Activated CD4-positive, alpha-beta memory T cell treated with anti-CD3 and anti-CD28 coated beads, Interleukin-2, amount 10 ng/mL, durations not matched to agents 7 days and 5 days (primary cell): ENCODE measurements around the gene P2RX1. TPM values are rescaled to one million over a fixed set of nuclear protein-coding genes. Genes with fewer than 3 reads are reported as not detected.

Source experiments
- CTCF ChIA-PET: fragments of 350-600 bp; sonication (Branson Sonifier 250); formaldehyde crosslinking; loops from one replicate; lab custom pipeline; 2021; ENCODE audit warnings: antibody characterized with exemption, inconsistent platforms; lab: Charles Lee
- POLR2A ChIA-PET: fragments of 350-600 bp; sonication (Branson Sonifier 250); formaldehyde crosslinking; loops from one replicate; lab custom pipeline; 2021; ENCODE audit warnings: antibody characterized with exemption; lab: Charles Lee
- DNase-seq: peaks from one replicate; pipeline ENCODE4 v3.0.0-alpha.2; 2020
- H3K27ac Mint-ChIP-seq: one replicate; pipeline ENCODE4 v1.8.0; 2021; ENCODE audit warnings: mild to moderate bottlenecking, mixed read lengths
- H3K27me3 Mint-ChIP-seq: one replicate; pipeline ENCODE4 v1.8.0; 2021; ENCODE audit warnings: mixed read lengths
- H3K36me3 Mint-ChIP-seq: one replicate; pipeline ENCODE4 v1.8.0; 2021; ENCODE audit warnings: low read depth, mixed read lengths
- H3K4me1 Mint-ChIP-seq: one replicate; pipeline ENCODE4 v1.8.0; 2021; ENCODE audit warnings: mixed read lengths
- H3K4me3 Mint-ChIP-seq: one replicate; pipeline ENCODE4 v1.8.0; 2021; ENCODE audit warnings: mild to moderate bottlenecking, mixed read lengths
- H3K9me3 Mint-ChIP-seq: one replicate; pipeline ENCODE4 v1.8.0; 2021; ENCODE audit warnings: mixed read lengths
- total RNA-seq, 2 experiments: library from RNA; stranded (reverse); gene quantifications; one replicate each; pipeline ENCODE4 v1.2.3, GENCODE V29; 2021

Gene P2RX1
- total RNA-seq, 2 experiments from 2014 or later: 0.45 to 0.65 TPM

- no peaks in the 10 kb centered on the region for H3K9me3 Mint-ChIP-seq
- ChIA-PET CTCF (no interaction called here), POLR2A (no interaction called here)
- no peaks in the 10 kb centered on the region for H3K27me3 Mint-ChIP-seq
- no peaks in the 10 kb centered on the region for H3K36me3 Mint-ChIP-seq
- H3K4me3 Mint-ChIP-seq: no peak overlapping the region
- DNase-seq: no peak
- H3K4me1 Mint-ChIP-seq: peaks cover 39% of the 10 kb centered on the region
- H3K27ac Mint-ChIP-seq: no peak overlapping the region
Observed at GRCh38 chr17:3918372-3919122, 2.3 kb upstream of the P2RX1 start.

- CTCF ChIA-PET: interaction anchor here (1.5 kb wide), 1 partner anchor 87 kb away, joined by 7 read pairs; no protein-coding TSS in a partner anchor
- POLR2A ChIA-PET: interaction anchor here (1.0 to 4.5 kb wide), 2 partner anchors 11 to 47 kb away, joined by 3 to 24 read pairs; partner anchors contain the start of gene ATP2A3
- Mint-ChIP-seq H3K27me3 (no peaks in the 10 kb centered on the region), H3K9me3 (no peaks in the 10 kb centered on the region), H3K27ac (no peak overlapping the region), H3K4me3 (no peak overlapping the region), H3K4me1 (peaks cover 40% of the 10 kb centered on the region), H3K36me3 (no peaks in the 10 kb centered on the region)
- no peak for DNase-seq
Observed at GRCh38 chr17:3917391-3917931, 1.2 kb upstream of the P2RX1 start.

DNA sequence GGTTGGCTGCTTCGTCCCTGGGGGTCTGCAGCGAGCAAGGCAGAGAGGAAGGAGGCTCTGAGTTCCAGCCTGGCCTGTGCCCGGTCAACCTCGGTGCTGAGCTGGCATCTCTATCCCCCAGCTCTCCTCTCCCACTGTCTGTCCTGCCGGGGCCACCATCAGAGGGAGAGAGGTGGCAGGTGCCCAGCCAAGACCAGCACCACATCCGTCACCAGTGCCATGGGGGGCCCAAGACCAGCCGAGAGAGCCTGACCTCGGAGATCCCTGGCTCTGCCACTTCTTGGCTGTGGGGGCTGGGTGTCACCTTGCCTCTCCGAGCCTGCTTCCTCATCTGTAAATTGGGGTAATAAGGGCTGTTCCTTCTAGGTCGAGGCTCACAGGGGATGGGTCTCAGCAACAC lies 560 bp upstream of the P2RX1 start:
- H3K9me3 Mint-ChIP-seq: no peaks in the 10 kb centered on the region
- H3K4me3 Mint-ChIP-seq: no peak overlapping the region
- ChIA-PET POLR2A (interaction anchor here (1.0 to 4.5 kb wide), 2 partner anchors 12 to 47 kb away, joined by 3 to 24 read pairs; partner anchors contain the start of gene ATP2A3), CTCF (interaction anchor here (0.5 to 1.5 kb wide), 5 partner anchors 22 to 216 kb away, joined by 3 to 7 read pairs (median 4); no protein-coding TSS in a partner anchor)
- no peak overlapping the region for H3K27ac Mint-ChIP-seq
- H3K27me3 Mint-ChIP-seq: no peaks in the 10 kb centered on the region
- peaks cover 43% of the 10 kb centered on the region for H3K4me1 Mint-ChIP-seq
- H3K36me3 Mint-ChIP-seq: no peaks in the 10 kb centered on the region
- DNase-seq: no peak

DNA sequence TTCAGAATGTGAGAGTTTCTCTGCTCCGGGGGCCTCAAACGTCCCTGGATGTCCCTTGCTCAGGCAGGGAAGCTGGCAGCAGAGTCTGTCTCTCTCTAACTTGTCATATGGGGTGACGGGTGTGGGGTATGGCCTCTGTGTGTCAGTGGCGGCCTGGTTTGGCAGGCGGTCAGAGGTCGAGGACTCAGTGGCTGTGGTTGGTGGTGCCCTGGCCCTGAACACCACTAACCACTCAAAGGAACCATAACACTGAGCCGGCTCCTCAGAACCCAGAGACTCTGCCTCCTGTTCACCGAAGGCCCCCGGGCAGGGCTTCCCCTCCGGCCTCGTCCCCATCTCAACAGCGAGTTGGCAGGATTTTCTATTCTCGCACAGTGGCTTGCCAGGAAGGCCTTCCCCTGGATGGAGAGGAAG lies 677 bp downstream of the P2RX1 start:
- peak overlapping the region; percentile 23 for H3K27ac Mint-ChIP-seq

DNA sequence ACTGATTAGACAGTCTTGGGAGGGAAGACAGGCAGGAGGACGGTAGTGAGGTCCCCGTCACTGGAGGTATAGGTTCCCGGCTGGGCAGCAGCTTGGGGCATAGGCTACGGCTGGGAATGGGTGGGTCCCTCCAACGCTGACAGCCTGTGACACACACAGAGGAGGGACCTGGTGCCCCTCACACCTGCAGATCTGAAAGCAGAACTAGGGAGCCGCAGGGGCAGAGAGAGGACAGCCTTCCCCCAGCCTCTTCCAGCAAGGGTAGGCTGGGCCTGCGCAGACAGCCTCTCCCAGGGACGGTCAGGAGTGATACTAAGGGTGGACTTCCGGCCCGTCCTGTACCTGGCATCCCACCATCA lies 2.0 kb downstream of the P2RX1 start:
- DNase-seq: no peak
- POLR2A ChIA-PET: interaction anchor here (0.8 to 4.5 kb wide), 5 partner anchors 9 to 92 kb away, joined by 3 to 24 read pairs (median 4); partner anchors contain the start of gene ATP2A3
- H3K4me1 Mint-ChIP-seq: peaks cover 55% of the 10 kb centered on the region

More for the DNA sequence above, 677 bp downstream of the P2RX1 start:
- DNase-seq: no peak
- peaks cover 51% of the 10 kb centered on the region for H3K4me1 Mint-ChIP-seq
- H3K4me3 Mint-ChIP-seq: no peak overlapping the region
- no peaks in the 10 kb centered on the region for H3K36me3 Mint-ChIP-seq
- POLR2A ChIA-PET: interaction anchor here (4.5 kb wide), 1 partner anchor 49 kb away, joined by 24 read pairs; the partner anchor contains the start of gene ATP2A3
- no peaks in the 10 kb centered on the region for H3K9me3 Mint-ChIP-seq
- CTCF ChIA-PET: interaction anchor here (1.2 to 2.6 kb wide), 5 partner anchors 21 to 159 kb away, joined by 3 to 10 read pairs (median 3); no protein-coding TSS in a partner anchor
- H3K27me3 Mint-ChIP-seq: no peaks in the 10 kb centered on the region

GRCh38 chr17:3913531-3914311 lies 2.5 kb downstream of the P2RX1 start:
- H3K4me3 Mint-ChIP-seq: no peak overlapping the region
- POLR2A ChIA-PET: interaction anchor here (1.4 to 4.5 kb wide), 4 partner anchors 9 to 92 kb away, joined by 3 to 24 read pairs (median 4); partner anchors contain the start of gene ATP2A3
- CTCF ChIA-PET: interaction anchor here (0.6 to 3.1 kb wide), 45 partner anchors 8 to 835 kb away, joined by 3 to 29 read pairs (median 4); partner anchors contain the start of genes ATP2A3 and NCBP3

More for the DNA sequence above, 2.0 kb downstream of the P2RX1 start:
- CTCF ChIA-PET: interaction anchor here (0.6 to 3.1 kb wide), 42 partner anchors 9 to 834 kb away, joined by 3 to 29 read pairs (median 4); partner anchors contain the start of genes ATP2A3 and NCBP3
- H3K27me3 Mint-ChIP-seq: no peaks in the 10 kb centered on the region
- no peak overlapping the region for H3K27ac Mint-ChIP-seq
- no peak overlapping the region for H3K4me3 Mint-ChIP-seq
- H3K36me3 Mint-ChIP-seq: no peaks in the 10 kb centered on the region
- H3K9me3 Mint-ChIP-seq: no peaks in the 10 kb centered on the region

DNA sequence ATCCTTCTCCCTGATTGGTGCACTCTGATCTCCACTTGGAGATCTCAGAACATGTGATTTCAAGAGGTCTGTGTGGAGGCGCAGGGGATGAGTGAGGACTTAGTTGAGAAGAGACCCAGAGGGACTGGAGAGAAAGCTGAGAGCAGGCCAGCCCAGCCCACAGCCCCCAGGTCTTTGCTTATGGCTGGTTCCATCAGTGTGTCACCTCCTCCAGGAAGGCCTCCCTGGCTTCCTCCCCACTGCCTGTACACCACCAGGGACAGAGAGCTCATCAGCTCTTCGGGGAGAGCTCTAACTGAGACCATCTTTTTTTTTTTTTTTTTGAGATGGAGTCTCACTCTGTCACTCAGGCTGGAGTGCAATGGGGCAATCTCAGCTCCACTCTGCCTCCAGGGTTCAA lies 3.4 kb downstream of the P2RX1 start:
- Mint-ChIP-seq H3K36me3 (no peaks in the 10 kb centered on the region), H3K27ac (no peak overlapping the region), H3K27me3 (no peaks in the 10 kb centered on the region), H3K9me3 (no peaks in the 10 kb centered on the region), H3K4me3 (no peak overlapping the region), H3K4me1 (peaks cover 52% of the 10 kb centered on the region)
- ChIA-PET POLR2A (interaction anchor here (1.4 to 1.9 kb wide), 3 partner anchors 10 to 93 kb away, joined by 3 to 4 read pairs (median 4); no protein-coding TSS in a partner anchor), CTCF (interaction anchor here (0.6 to 3.1 kb wide), 16 partner anchors 9 to 687 kb away, joined by 3 to 29 read pairs (median 8); partner anchors contain the start of gene ATP2A3)
- DNase-seq: no peak

More at GRCh38 chr17:3913531-3914311, 2.5 kb downstream of the P2RX1 start:
- no peaks in the 10 kb centered on the region for H3K27me3 Mint-ChIP-seq
- H3K9me3 Mint-ChIP-seq: no peaks in the 10 kb centered on the region
- DNase-seq: peak; percentile 86
- H3K36me3 Mint-ChIP-seq: no peaks in the 10 kb centered on the region
- H3K4me1 Mint-ChIP-seq: peaks cover 55% of the 10 kb centered on the region
- no peak overlapping the region for H3K27ac Mint-ChIP-seq

- ChIA-PET POLR2A (no interaction called here), CTCF (interaction anchor here (0.6 to 3.1 kb wide), 8 partner anchors 49 to 174 kb away, joined by 3 to 19 read pairs (median 4); partner anchors contain the start of gene NCBP3)
- no peaks in the 10 kb centered on the region for H3K27me3 Mint-ChIP-seq
- H3K4me3 Mint-ChIP-seq: no peak overlapping the region
- peak overlapping the region; percentile 70 for H3K27ac Mint-ChIP-seq
- no peaks in the 10 kb centered on the region for H3K9me3 Mint-ChIP-seq
- no peaks in the 10 kb centered on the region for H3K36me3 Mint-ChIP-seq
- DNase-seq: peak; percentile 70
- peaks cover 41% of the 10 kb centered on the region for H3K4me1 Mint-ChIP-seq
Observed at GRCh38 chr17:3911271-3912053, 4.8 kb downstream of the P2RX1 start.

DNA sequence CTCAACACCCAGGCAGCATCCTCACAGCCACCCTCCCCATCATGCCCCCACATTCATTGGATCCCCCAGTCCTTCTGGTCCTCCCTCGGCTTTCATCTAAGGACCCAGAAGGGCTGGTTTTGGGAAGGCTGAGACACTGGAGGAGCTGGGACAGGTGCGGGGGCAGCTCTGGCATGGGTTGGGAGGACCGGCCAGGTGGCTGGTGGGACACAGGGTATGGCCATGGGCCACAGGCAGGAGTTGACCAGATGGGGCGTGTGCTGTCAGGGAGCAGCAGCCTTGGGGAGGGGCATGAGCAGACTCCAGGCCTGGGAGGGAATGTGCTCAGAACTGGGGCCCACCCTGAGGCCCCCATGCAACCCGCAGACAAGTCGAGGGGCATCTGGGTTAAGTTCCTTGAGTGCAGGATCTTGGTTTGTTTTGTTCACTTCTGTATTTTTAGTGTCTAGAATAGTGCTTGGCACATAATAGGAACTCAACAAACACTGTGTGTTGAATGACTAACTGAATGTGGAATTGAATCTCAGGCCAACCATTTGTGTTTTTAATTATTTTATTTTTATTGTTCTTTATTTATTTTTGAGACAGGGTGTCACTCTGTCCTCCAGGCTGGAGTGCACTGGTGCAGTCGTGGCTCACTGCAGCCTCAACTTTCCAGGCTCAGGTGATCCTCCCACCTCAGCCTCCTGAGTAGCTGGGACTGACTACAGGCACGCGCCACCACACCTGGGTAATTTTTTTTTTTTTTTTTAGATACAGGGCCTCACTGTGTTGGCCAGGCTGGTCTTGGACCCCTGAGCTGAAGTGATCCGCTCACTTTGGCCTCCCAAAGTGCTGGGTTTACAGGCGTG lies 5.6 kb downstream of the P2RX1 start:
- H3K36me3 Mint-ChIP-seq: no peaks in the 10 kb centered on the region
- no peaks in the 10 kb centered on the region for H3K27me3 Mint-ChIP-seq
- ChIA-PET CTCF (interaction anchor here (0.7 to 1.8 kb wide), 3 partner anchors 64 to 94 kb away, joined by 3 to 4 read pairs (median 4); partner anchors contain the start of gene NCBP3), POLR2A (no interaction called here)
- peaks cover 33% of the 10 kb centered on the region for H3K4me1 Mint-ChIP-seq
- no peak overlapping the region for H3K4me3 Mint-ChIP-seq
- H3K27ac Mint-ChIP-seq: peak overlapping the region; percentile 70
- DNase-seq: no peak
- no peaks in the 10 kb centered on the region for H3K9me3 Mint-ChIP-seq

GRCh38 chr17:3909257-3909656 lies 7.0 kb downstream of the P2RX1 start:
- H3K27me3 Mint-ChIP-seq: no peaks in the 10 kb centered on the region
- ChIA-PET CTCF (no interaction called here), POLR2A (no interaction called here)
- peaks cover 23% of the 10 kb centered on the region for H3K4me1 Mint-ChIP-seq
- DNase-seq: no peak
- no peaks in the 10 kb centered on the region for H3K36me3 Mint-ChIP-seq
- H3K9me3 Mint-ChIP-seq: no peaks in the 10 kb centered on the region
- H3K4me3 Mint-ChIP-seq: no peak overlapping the region
- H3K27ac Mint-ChIP-seq: no peak overlapping the region
